HepG2 (cell line): Measurements from ENCODE around the gene HOXC11. TPM values are rescaled to one million over a fixed set of nuclear protein-coding genes. Genes with fewer than 3 reads are reported as not detected.

Source experiments
- ATAC-seq: fragments of 200-7000 bp; cut with Tn5 transposase; 3 replicates; pipeline ENCODE4 v1.9.1; 2020; ENCODE audit warnings: mild to moderate bottlenecking, moderate library complexity
- BruUV-seq: library from RNA; stranded (reverse); fragments of 400-500 nt; replicated peaks from 2 replicates; lab custom pipeline; 2021; lab: Mats Ljungman, UMichigan
- CTCF ChIA-PET: fragments of 300-600 bp; formaldehyde crosslinking; extraction: SDS; loops from one replicate; lab custom pipeline; 2021; ENCODE audit warnings: low total read pairs, inconsistent platforms, low intra/inter-chr PET ratio; lab: Yijun Ruan, JAX
- POLR2A ChIA-PET: fragments of 350-600 bp; sonication (Branson Sonifier 250); formaldehyde crosslinking; loops from one replicate; lab custom pipeline; 2020; ENCODE audit warnings: antibody characterized with exemption, inconsistent platforms; lab: Yijun Ruan, JAX
- DNase-seq: peaks from one replicate; pipeline ENCODE4 v3.0.0-alpha.2; 2015; ENCODE audit warnings: low spot score
- FAIRE-seq: peaks from 3 replicates; lab custom pipeline; 2011; peaks lifted over from hg19 to GRCh38; lab: Jason Lieb, UNC
- H2AFZ ChIP-seq: one replicate; pipeline ENCODE4 v1.6.1; 2011; ENCODE audit warnings: low read length, inconsistent platforms
- H3K27ac ChIP-seq: fragments of 300-600 bp; 3 replicates; pipeline ENCODE4 v1.8.0; 2011; ENCODE audit warnings: mixed run types, mild to moderate bottlenecking, mixed read lengths, low read length, inconsistent platforms; ENCODE audit not compliant: insufficient read depth; ENCODE audit errors: extremely low read length
- H3K27me3 ChIP-seq, 2 experiments: fragments of 200-600 bp in 1 of 2; 2 replicates in 1 of 2; 3 replicates in 1 of 2; pipeline versions ENCODE4 v1.6.0 to v1.8.0; 2011; ENCODE audit warnings: low read length in 2 of 2, mild to moderate bottlenecking in 2 of 2, moderate library complexity in 2 of 2, inconsistent platforms in 1 of 2; ENCODE audit not compliant: insufficient read depth in 2 of 2, control insufficient read depth in 1 of 2
- H3K36me3 ChIP-seq, 2 experiments: fragments of 200-600 bp in 1 of 2; replicated peaks in 1 of 2; 2 replicates in 1 of 2; 3 replicates in 1 of 2; pipeline versions ENCODE4 v1.5.1 to v1.8.0; 2011; ENCODE audit warnings: low read length in 2 of 2, inconsistent platforms in 1 of 2; ENCODE audit not compliant: insufficient read depth in 2 of 2, control insufficient read depth in 1 of 2
- H3K4me1 ChIP-seq: 2 replicates; pipeline ENCODE4 v1.5.1; 2012; ENCODE audit warnings: low read length, inconsistent platforms; ENCODE audit not compliant: insufficient read depth
- H3K4me2 ChIP-seq: 2 replicates; pipeline ENCODE4 v1.6.0; 2011; ENCODE audit warnings: low read depth, low read length, inconsistent platforms
- H3K4me3 ChIP-seq, 3 experiments: fragments of 200-600 bp in 1 of 3; sonication (generic), shearing (Covaris generic) in 1 of 3; replicated peaks in 1 of 3; 2 replicates each; pipeline ENCODE4 v1.5.1; 2011 to 2016; ENCODE audit warnings: low read length in 3 of 3, inconsistent platforms in 2 of 3, low read depth in 2 of 3, mild to moderate bottlenecking in 2 of 3, control low read depth in 1 of 3, mixed read lengths in 1 of 3; ENCODE audit not compliant: insufficient read depth in 1 of 3
- H3K79me2 ChIP-seq: one replicate; pipeline ENCODE4 v1.6.1; 2011; ENCODE audit warnings: low read length, inconsistent platforms; ENCODE audit not compliant: insufficient read depth
- H3K9ac ChIP-seq: 2 replicates; pipeline ENCODE4 v1.6.0; 2011; ENCODE audit warnings: mild to moderate bottlenecking, low read depth, low read length, inconsistent platforms; ENCODE audit not compliant: insufficient read depth
- H3K9me3 ChIP-seq: 2 replicates; pipeline ENCODE4 v1.5.1; 2012; ENCODE audit warnings: mild to moderate bottlenecking, low read length
- H4K20me1 ChIP-seq: 2 replicates; pipeline ENCODE4 v1.6.0; 2011; ENCODE audit warnings: inconsistent platforms, mild to moderate bottlenecking, low read length, moderate library complexity; ENCODE audit not compliant: insufficient read depth
- KDM2A ChIP-seq: sonication (generic); formaldehyde crosslinking; IDR thresholded peaks from 2 replicates; pipeline ENCODE4 v1.4.0; 2020; ENCODE audit warnings: low read depth, missing genetic modification reagents, borderline replicate concordance
- ZNF142 ChIP-seq: sonication (generic); formaldehyde crosslinking; IDR thresholded peaks from 2 replicates; pipeline ENCODE4 v1.4.0; 2020; ENCODE audit warnings: missing genetic modification reagents
- WGBS: methylation state at CpG from one replicate; pipeline ENCODE4 v1.1.6; 2017; ENCODE audit warnings: low lambda C conversion rate; 5-methylcytosine and 5-hydroxymethylcytosine counted together
- in situ Hi-C: cut with HindIII; loops from 2 replicates; pipeline ENCODE4 v1.10.0; 2017; ENCODE audit warnings: low pct_unique_long_range_greater_than_20kb; ENCODE audit not compliant: extremely low pct_ligation_motif_present
- intact Hi-C: fragments of 100-400 bp; cut with micrococcal nuclease; formaldehyde crosslinking; loops from one replicate; pipeline ENCODE4 v1.10.0; 2022; ENCODE audit not compliant: unreplicated experiment
- polyA plus RNA-seq, 8 experiments: library from polyadenylated mRNA; depleted of rRNA in 3 of 8; stranded (reverse) in 7 of 8; unstranded in 1 of 8; fragments of >200 nt; fragmentation: Illumina TruSeq in 4 of 8; extraction: Trizol in 4 of 8; gene quantifications; 2 replicates each; pipeline versions ENCODE4 v1.2.1 to v1.2.3, GENCODE V29; 2011 to 2016; ENCODE audit warnings: low read depth in 4 of 8, missing spikeins in 1 of 8, mixed read lengths in 1 of 8; ENCODE audit not compliant: insufficient read depth in 1 of 8
- total RNA-seq, 5 experiments: library from RNA; depleted of rRNA; stranded (reverse); fragments of >200 nt; fragmentation: Illumina TruSeq; extraction: Trizol; gene quantifications; 2 replicates each; pipeline ENCODE4 v1.2.3, GENCODE V29; 2016; ENCODE audit warnings: low read depth in 1 of 5
- TF ChIP-seq, protein P1 (sequence below): sonication (generic); formaldehyde crosslinking; IDR thresholded peaks from 2 replicates; pipeline ENCODE4 v1.4.0; 2020; ENCODE audit warnings: mild to moderate bottlenecking, low read depth, missing genetic modification reagents

The HOXC11 gene
- total and polyA plus RNA-seq, 2 of the 13 experiments (the other 11 are each of a cell fraction or from before 2014, with no cell fraction given) = not detected

GRCh38 chr12:53937099-53937498, 35.8 kb upstream of the HOXC11 start:
- ATAC-seq = no peak
- Histone ChIP-seq H3K4me3 (no peak overlapping the region), H3K36me3 (no peaks in the 10 kb centered on the region), H3K4me2 (no peak overlapping the region), H3K79me2 (no peaks in the 10 kb centered on the region), H3K4me1 (no peaks in the 10 kb centered on the region), H4K20me1 (no peaks in the 10 kb centered on the region), H3K27me3 (peaks cover 7 to 94% of the 10 kb centered on the region in 2 experiments; a peak in 4 of 5 replicates), H3K27ac (no peak overlapping the region), H3K9me3 (no peaks in the 10 kb centered on the region), H2AFZ (no peak overlapping the region), H3K9ac (no peak overlapping the region)
- WGBS = 26% methylated on average over 12 of the region's 12 CpGs
- ChIA-PET POLR2A (no interaction called here), CTCF (no interaction called here)
- intact Hi-C loops = no loop called here
- TF ChIP-seq, protein P1, sequence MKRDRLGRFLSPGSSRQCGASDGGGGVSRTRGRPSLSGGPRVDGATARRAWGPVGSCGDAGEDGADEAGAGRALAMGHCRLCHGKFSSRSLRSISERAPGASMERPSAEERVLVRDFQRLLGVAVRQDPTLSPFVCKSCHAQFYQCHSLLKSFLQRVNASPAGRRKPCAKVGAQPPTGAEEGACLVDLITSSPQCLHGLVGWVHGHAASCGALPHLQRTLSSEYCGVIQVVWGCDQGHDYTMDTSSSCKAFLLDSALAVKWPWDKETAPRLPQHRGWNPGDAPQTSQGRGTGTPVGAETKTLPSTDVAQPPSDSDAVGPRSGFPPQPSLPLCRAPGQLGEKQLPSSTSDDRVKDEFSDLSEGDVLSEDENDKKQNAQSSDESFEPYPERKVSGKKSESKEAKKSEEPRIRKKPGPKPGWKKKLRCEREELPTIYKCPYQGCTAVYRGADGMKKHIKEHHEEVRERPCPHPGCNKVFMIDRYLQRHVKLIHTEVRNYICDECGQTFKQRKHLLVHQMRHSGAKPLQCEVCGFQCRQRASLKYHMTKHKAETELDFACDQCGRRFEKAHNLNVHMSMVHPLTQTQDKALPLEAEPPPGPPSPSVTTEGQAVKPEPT = no peak
- TF ChIP-seq ZNF142 (CRISPR knock-in tag) (no peak), KDM2A (no peak)
- no peak for DNase-seq
- BruUV-seq = no TSS peak
- no peak for FAIRE-seq
- in situ Hi-C loops = loop anchor here (25.0 kb wide), 1 partner anchor 150 kb away; no protein-coding TSS in a partner anchor
